Neural cell (in vitro differentiated cells): ENCODE data around the gene ZNF304. TPM values are rescaled to one million over a fixed set of nuclear protein-coding genes. Genes with fewer than 3 reads are reported as not detected.
A peak's percentile ranks its signal among the peaks of the same experiment; 100 is the strongest.

Source experiments
- H2AFZ ChIP-seq: fragments of 200-600, 300-800 bp; sonication (generic), shearing (Covaris generic); 2 replicates; pipeline ENCODE4 v1.6.0; 2014; ENCODE audit warnings: low read depth, mild to moderate bottlenecking, antibody characterized with exemption, low read length, moderate library complexity
- H3F3A ChIP-seq: fragments of 200-600 bp; shearing (Covaris generic); 2 replicates; pipeline ENCODE4 v1.6.1; 2016; ENCODE audit warnings: mild to moderate bottlenecking, moderate library complexity, mixed read lengths, antibody characterized with exemption, low read length; ENCODE audit not compliant: insufficient read depth, poor library complexity, severe bottlenecking
- H3K27ac ChIP-seq: fragments of 200-600, 300-800 bp; sonication (generic), shearing (Covaris generic); 2 replicates; pipeline ENCODE4 v1.5.1; 2014; ENCODE audit warnings: mild to moderate bottlenecking, low read length, moderate library complexity
- H3K27me3 ChIP-seq: fragments of 300-800, 200-600 bp; sonication (generic), shearing (Covaris generic); 2 replicates; pipeline ENCODE4 v1.6.0; 2014; ENCODE audit warnings: mild to moderate bottlenecking, low read depth, low read length, moderate library complexity; ENCODE audit not compliant: insufficient read depth
- H3K36me3 ChIP-seq: fragments of 300-800, 200-600 bp; sonication (generic), shearing (Covaris generic); 2 replicates; pipeline ENCODE4 v1.5.1; 2014; ENCODE audit warnings: mild to moderate bottlenecking, antibody characterized with exemption, low read length, moderate library complexity; ENCODE audit not compliant: insufficient read depth
- H3K4me2 ChIP-seq: fragments of 300-800, 200-600 bp; sonication (generic), shearing (Covaris generic); 2 replicates; pipeline ENCODE4 v1.6.0; 2014; ENCODE audit warnings: mild to moderate bottlenecking, low read length
- H3K4me3 ChIP-seq: fragments of 300-800, 200-600 bp; sonication (generic), shearing (Covaris generic); 2 replicates; pipeline ENCODE4 v1.5.1; 2014; ENCODE audit warnings: mild to moderate bottlenecking, low read length, moderate library complexity
- H3K79me2 ChIP-seq: fragments of 200-600 bp; shearing (Covaris generic); replicated peaks from 2 replicates; pipeline ENCODE4 v1.6.0; 2014; ENCODE audit warnings: mild to moderate bottlenecking, low read length, moderate library complexity; ENCODE audit not compliant: insufficient read depth
- H3K9ac ChIP-seq: fragments of 300-800, 200-600 bp; sonication (generic), shearing (Covaris generic); 2 replicates; pipeline ENCODE4 v1.6.1; 2016; ENCODE audit warnings: mild to moderate bottlenecking, low read length, mixed read lengths
- H3K9me2 ChIP-seq: fragments of 200-600 bp; shearing (Covaris generic); 2 replicates; pipeline ENCODE4 v1.6.1; 2016; ENCODE audit warnings: mild to moderate bottlenecking, low read length, mixed read lengths; ENCODE audit not compliant: insufficient read depth
- H3K9me3 ChIP-seq: fragments of 200-600, 300-800 bp; sonication (generic), shearing (Covaris generic); 2 replicates; pipeline ENCODE4 v1.6.1; 2016; ENCODE audit warnings: mild to moderate bottlenecking, mixed run types, low read length, moderate library complexity, mixed read lengths
- H4K20me1 ChIP-seq: fragments of 200-600 bp; shearing (Covaris generic); 2 replicates; pipeline ENCODE4 v1.6.1; 2016; ENCODE audit warnings: mild to moderate bottlenecking, mixed run types; ENCODE audit not compliant: insufficient read depth
- EP300 ChIP-seq: fragments of 450-650 bp; conservative IDR thresholded peaks from 2 replicates; pipeline ENCODE4 v1.6.1; 2014; ENCODE audit warnings: antibody characterized with exemption, mild to moderate bottlenecking, moderate library complexity; ENCODE audit not compliant: poor library complexity, severe bottlenecking
- EZH2 ChIP-seq: fragments of 200-600, 300-800 bp; shearing (Covaris generic), sonication (generic); IDR thresholded peaks from 2 replicates; pipeline ENCODE4 v1.6.1; 2014; ENCODE audit warnings: antibody characterized with exemption, low read length, borderline replicate concordance, mild to moderate bottlenecking; ENCODE audit not compliant: insufficient read depth, poor library complexity, severe bottlenecking
- MXI1 ChIP-seq: fragments of 450-650 bp; conservative IDR thresholded peaks from 2 replicates; pipeline ENCODE4 v1.6.1; 2014; ENCODE audit warnings: antibody characterized with exemption, mild to moderate bottlenecking; ENCODE audit not compliant: poor library complexity, severe bottlenecking
- POLR2AphosphoS5 ChIP-seq: IDR thresholded peaks from 2 replicates; pipeline ENCODE4 v1.6.1; 2012
- RAD21 ChIP-seq: fragments of 450-650 bp; conservative IDR thresholded peaks from 2 replicates; pipeline ENCODE4 v1.6.1; 2014; ENCODE audit warnings: antibody characterized with exemption, mild to moderate bottlenecking, moderate library complexity
- REST ChIP-seq: IDR thresholded peaks from 2 replicates; pipeline ENCODE4 v1.6.1; 2012; ENCODE audit warnings: borderline replicate concordance
- SMC3 ChIP-seq: fragments of 450-650 bp; conservative IDR thresholded peaks from 2 replicates; pipeline ENCODE4 v1.6.1; 2014; ENCODE audit warnings: antibody characterized with exemption, mild to moderate bottlenecking, moderate library complexity; ENCODE audit not compliant: poor library complexity
- TAF1 ChIP-seq: IDR thresholded peaks from 2 replicates; pipeline ENCODE4 v1.6.1; 2012; ENCODE audit warnings: low read depth
- polyA plus RNA-seq: library from polyadenylated mRNA; depleted of rRNA; stranded (reverse); fragments of >200 nt; gene quantifications from 2 replicates; pipeline ENCODE4 v1.2.3, GENCODE V29; 2014
- TF ChIP-seq, protein P1 (sequence below): fragments of 450-650 bp; IDR thresholded peaks from 2 replicates; pipeline ENCODE4 v1.5.1; 2014; ENCODE audit warnings: antibody characterized with exemption, mild to moderate bottlenecking, moderate library complexity; ENCODE audit not compliant: poor library complexity, severe bottlenecking

The ZNF304 gene
- polyA plus RNA-seq, 1 donor from 2014 or later, result 20.6 TPM

GRCh38 chr19:57406516-57407123 is 55.5 kb downstream of the ZNF304 start:
- Histone ChIP-seq H3K4me3 (no peak overlapping the region), H3K36me3 (no peaks in the 10 kb centered on the region), H3K27ac (no peak overlapping the region), H4K20me1 (no peaks in the 10 kb centered on the region), H3K9me3 (no peaks in the 10 kb centered on the region), H3F3A (no peaks in the 10 kb centered on the region), H3K79me2 (no peaks in the 10 kb centered on the region), H2AFZ (no peak overlapping the region), H3K9ac (no peak overlapping the region), H3K4me2 (no peak overlapping the region), H3K9me2 (no peaks in the 10 kb centered on the region), H3K27me3 (no peaks in the 10 kb centered on the region)
- no peak for TF ChIP-seq EP300
- TF ChIP-seq RAD21, result peak; percentile 76
- no peak for TF ChIP-seq EZH2
- TF ChIP-seq TAF1, result no peak
- TF ChIP-seq SMC3, result peak; percentile 75
- TF ChIP-seq, protein P1, sequence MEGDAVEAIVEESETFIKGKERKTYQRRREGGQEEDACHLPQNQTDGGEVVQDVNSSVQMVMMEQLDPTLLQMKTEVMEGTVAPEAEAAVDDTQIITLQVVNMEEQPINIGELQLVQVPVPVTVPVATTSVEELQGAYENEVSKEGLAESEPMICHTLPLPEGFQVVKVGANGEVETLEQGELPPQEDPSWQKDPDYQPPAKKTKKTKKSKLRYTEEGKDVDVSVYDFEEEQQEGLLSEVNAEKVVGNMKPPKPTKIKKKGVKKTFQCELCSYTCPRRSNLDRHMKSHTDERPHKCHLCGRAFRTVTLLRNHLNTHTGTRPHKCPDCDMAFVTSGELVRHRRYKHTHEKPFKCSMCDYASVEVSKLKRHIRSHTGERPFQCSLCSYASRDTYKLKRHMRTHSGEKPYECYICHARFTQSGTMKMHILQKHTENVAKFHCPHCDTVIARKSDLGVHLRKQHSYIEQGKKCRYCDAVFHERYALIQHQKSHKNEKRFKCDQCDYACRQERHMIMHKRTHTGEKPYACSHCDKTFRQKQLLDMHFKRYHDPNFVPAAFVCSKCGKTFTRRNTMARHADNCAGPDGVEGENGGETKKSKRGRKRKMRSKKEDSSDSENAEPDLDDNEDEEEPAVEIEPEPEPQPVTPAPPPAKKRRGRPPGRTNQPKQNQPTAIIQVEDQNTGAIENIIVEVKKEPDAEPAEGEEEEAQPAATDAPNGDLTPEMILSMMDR, result peak; percentile 75
- no peak for TF ChIP-seq REST
- no peak for TF ChIP-seq POLR2AphosphoS5
- peak; percentile 26 for TF ChIP-seq MXI1

Other genes starting within 250 kb of the ZNF304 start
- not detected in 2 replicates for gene USP29, start 231.3 kb upstream of the ZNF304 start, polyA plus RNA-seq
- gene ZIM3, start 206.1 kb upstream of the ZNF304 start, polyA plus RNA-seq, result not detected in 2 replicates
- gene DUXA, start 183.8 kb upstream of the ZNF304 start, polyA plus RNA-seq, result not detected in 2 replicates
- gene ZNF264, start 159.8 kb upstream of the ZNF304 start, polyA plus RNA-seq, result 10.4 and 16.9 TPM in 2 replicates
- 1.6 and 2.0 TPM in 2 replicates for gene AURKC, start 120.2 kb upstream of the ZNF304 start, polyA plus RNA-seq
- gene ZNF805, start 110.6 kb upstream of the ZNF304 start, polyA plus RNA-seq, result 4.9 and 6.6 TPM in 2 replicates
- 11.2 and 23.4 TPM in 2 replicates for gene ZNF460, start 70.8 kb upstream of the ZNF304 start, polyA plus RNA-seq
- gene ZNF543, start 30.8 kb upstream of the ZNF304 start, polyA plus RNA-seq, result 9.3 and 14.8 TPM in 2 replicates
- gene TRAPPC2B, start 12.3 kb downstream of the ZNF304 start, polyA plus RNA-seq, result 42.6 and 60.5 TPM in 2 replicates
- 11.6 and 13.1 TPM in 2 replicates for gene ZNF547, start 12.3 kb downstream of the ZNF304 start, polyA plus RNA-seq
- 59.0 and 78.7 TPM in 2 replicates for gene ZNF548, start 38.6 kb downstream of the ZNF304 start, polyA plus RNA-seq
- gene ZNF17, start 59.9 kb downstream of the ZNF304 start, polyA plus RNA-seq, result 26.3 and 32.1 TPM in 2 replicates
- gene ZNF749, start 84.1 kb downstream of the ZNF304 start, polyA plus RNA-seq, result 22.1 and 24.2 TPM in 2 replicates
- gene VN1R1, start 105.9 kb downstream of the ZNF304 start, polyA plus RNA-seq, result 5.4 and 6.2 TPM in 2 replicates
- gene ZNF772, start 126.3 kb downstream of the ZNF304 start, polyA plus RNA-seq, result 24.0 and 29.7 TPM in 2 replicates
- 34.5 and 46.3 TPM in 2 replicates for gene ZNF419, start 136.5 kb downstream of the ZNF304 start, polyA plus RNA-seq
- gene ZNF773, start 148.7 kb downstream of the ZNF304 start, polyA plus RNA-seq, result 17.2 and 23.3 TPM in 2 replicates
- 17.9 and 24.0 TPM in 2 replicates for gene ZNF549, start 176.1 kb downstream of the ZNF304 start, polyA plus RNA-seq
- gene ZNF550, start 208.6 kb downstream of the ZNF304 start, polyA plus RNA-seq, result 21.5 and 21.9 TPM in 2 replicates
- gene ZNF416, start 227.6 kb downstream of the ZNF304 start, polyA plus RNA-seq, result 6.3 and 6.4 TPM in 2 replicates
- 19.4 and 25.2 TPM in 2 replicates for gene ZIK1, start 232.9 kb downstream of the ZNF304 start, polyA plus RNA-seq
- gene ZNF530, start 248.6 kb downstream of the ZNF304 start, polyA plus RNA-seq, result 10.2 and 11.6 TPM in 2 replicates